ENCODE data around the gene PLA2G12B. TPM values are rescaled to one million over a fixed set of nuclear protein-coding genes. Genes with fewer than 3 reads are reported as not detected.

Gene PLA2G12B
- total RNA-seq, 2 experiments from 2014 or later = not detected

- Histone ChIP-seq H3K4me3 (ENCODE audit: low read depth, low read length, poor library complexity, severe bottlenecking) (no peak within 1 kb of the TSS), H2AFZ (ENCODE audit: low read length) (no peak within 1 kb of the TSS), H3K36me3 (ENCODE audit: insufficient read depth, low read length) (no peaks in the 10 kb centered on the region), H3K4me1 (ENCODE audit: insufficient read depth, low read length, poor library complexity, severe bottlenecking) (no peaks in the 10 kb centered on the region), H3K9me3 (ENCODE audit: low read length) (no peaks in the 10 kb centered on the region), H3K9me2 (ENCODE audit: insufficient read depth, low read length) (no peaks in the 10 kb centered on the region), H4K20me1 (ENCODE audit: insufficient read depth, low read length) (no peaks in the 10 kb centered on the region), H3K4me2 (ENCODE audit: low read length) (no peak within 1 kb of the TSS), H3K79me2 (ENCODE audit: insufficient read depth, low read depth, low read length) (no peaks in the 10 kb centered on the region), H3K27ac (ENCODE audit: low read depth, low read length, poor library complexity, severe bottlenecking) (no peak within 1 kb of the TSS)
- intact Hi-C loops (cut with micrococcal nuclease; ENCODE audit: unreplicated experiment) = no loop called here
- ChIA-PET POLR2A (interaction anchor here (0.6 to 0.8 kb wide), 2 partner anchors 34 to 706 kb away, joined by 3 to 4 read pairs; no protein-coding TSS in a partner anchor), CTCF (ENCODE audit: unreplicated experiment) (no interaction called here)
- TF ChIP-seq EZH2phosphoT487 (IDR thresholded peaks at IDR 0.05; ENCODE audit: borderline replicate concordance, low read depth, low read length) (no peak), CTCF (conservative IDR thresholded peaks at IDR 0.05; ENCODE audit: low read length) (no peak)
- DNase-seq (ENCODE audit: low spot score) = no peak
- BruUV-seq (replicated peaks) = no TSS peak
Measured at GRCh38 chr10:72893136-72893798, 61.3 kb downstream of the PLA2G12B start, which contains the start of gene OIT3. Gene OIT3, plus strand, starts transcription at chr10:72893739. Its CDS starts 60 bp downstream, at chr10:72893799.

GRCh38 chr10:72890086-72890485, 64.5 kb downstream of the PLA2G12B start:
- Histone ChIP-seq H3K4me1 (ENCODE audit: insufficient read depth, low read length, poor library complexity, severe bottlenecking) (no peaks in the 10 kb centered on the region), H3K79me2 (ENCODE audit: insufficient read depth, low read depth, low read length) (no peaks in the 10 kb centered on the region), H3K4me2 (ENCODE audit: low read length) (no peak overlapping the region), H3K9me2 (ENCODE audit: insufficient read depth, low read length) (no peaks in the 10 kb centered on the region), H3K9me3 (ENCODE audit: low read length) (no peaks in the 10 kb centered on the region), H3K36me3 (ENCODE audit: insufficient read depth, low read length) (no peaks in the 10 kb centered on the region), H4K20me1 (ENCODE audit: insufficient read depth, low read length) (no peaks in the 10 kb centered on the region), H2AFZ (ENCODE audit: low read length) (no peak overlapping the region), H3K27ac (ENCODE audit: low read depth, low read length, poor library complexity, severe bottlenecking) (no peak overlapping the region), H3K4me3 (ENCODE audit: low read depth, low read length, poor library complexity, severe bottlenecking) (no peak overlapping the region)
- ChIA-PET CTCF (ENCODE audit: unreplicated experiment) (no interaction called here), POLR2A (interaction anchor here (0.7 kb wide), 1 partner anchor 33 kb away, joined by 3 read pairs; no protein-coding TSS in a partner anchor)
- intact Hi-C loops (cut with micrococcal nuclease; ENCODE audit: unreplicated experiment) = no loop called here
- TF ChIP-seq EZH2phosphoT487 (IDR thresholded peaks at IDR 0.05; ENCODE audit: borderline replicate concordance, low read depth, low read length) (no peak), CTCF (conservative IDR thresholded peaks at IDR 0.05; ENCODE audit: low read length) (no peak)
- no TSS peak for BruUV-seq (replicated peaks)
- DNase-seq (ENCODE audit: low spot score) = no peak

GRCh38 chr10:72889391-72889831, 65.2 kb downstream of the PLA2G12B start:
- no peak overlapping the region for H3K4me2 ChIP-seq (ENCODE audit: low read length)
- intact Hi-C loops (cut with micrococcal nuclease; ENCODE audit: unreplicated experiment) = no loop called here
- H3K9me3 ChIP-seq (ENCODE audit: low read length) = no peaks in the 10 kb centered on the region
- H3K36me3 ChIP-seq (ENCODE audit: insufficient read depth, low read length) = no peaks in the 10 kb centered on the region
- no peaks in the 10 kb centered on the region for H3K4me1 ChIP-seq (ENCODE audit: insufficient read depth, low read length, poor library complexity, severe bottlenecking)
- no peak for TF ChIP-seq CTCF (conservative IDR thresholded peaks at IDR 0.05; ENCODE audit: low read length)
- no peak overlapping the region for H2AFZ ChIP-seq (ENCODE audit: low read length)
- BruUV-seq (replicated peaks) = no TSS peak
- ChIA-PET POLR2A (no interaction called here), CTCF (ENCODE audit: unreplicated experiment) (no interaction called here)
- H3K4me3 ChIP-seq (ENCODE audit: low read depth, low read length, poor library complexity, severe bottlenecking) = no peak overlapping the region
- H3K27ac ChIP-seq (ENCODE audit: low read depth, low read length, poor library complexity, severe bottlenecking) = no peak overlapping the region
- no peaks in the 10 kb centered on the region for H3K79me2 ChIP-seq (ENCODE audit: insufficient read depth, low read depth, low read length)
- no peak for DNase-seq (ENCODE audit: low spot score)
- no peaks in the 10 kb centered on the region for H3K9me2 ChIP-seq (ENCODE audit: insufficient read depth, low read length)
- no peaks in the 10 kb centered on the region for H4K20me1 ChIP-seq (ENCODE audit: insufficient read depth, low read length)
